ENCODE data around the gene ELK3.

DNA sequence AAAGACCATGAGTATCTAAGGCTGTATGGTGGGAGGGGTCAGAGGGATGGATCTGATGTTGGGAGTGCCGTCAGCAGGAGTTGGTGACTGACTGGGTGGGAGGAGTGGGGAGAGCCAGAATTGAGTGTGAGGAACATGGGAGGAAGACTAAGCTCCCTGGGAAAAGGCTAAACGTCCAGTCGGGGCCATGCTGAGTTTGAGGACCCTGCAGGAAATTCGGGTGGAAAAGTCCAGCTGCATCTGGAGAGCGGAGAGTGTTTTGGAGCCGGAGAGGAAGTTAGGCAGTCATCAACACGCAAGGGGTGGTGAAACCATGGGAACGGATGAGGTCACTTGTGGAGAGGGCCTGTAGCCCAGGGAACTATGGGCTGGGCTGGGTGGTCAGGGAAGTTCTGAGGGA, 60.9 kb downstream of the ELK3 start:
- no peak for TF ChIP-seq MAFK (conservative IDR thresholded peaks at IDR 0.05 in 1 of 2, IDR thresholded peaks at IDR 0.05 in 1 of 2; ENCODE audit: low read length in 2 of 2)
- no peak for TF ChIP-seq MIER3 (CRISPR knock-in tag; IDR thresholded peaks at IDR 0.05; ENCODE audit: borderline replicate concordance)
- no peak for TF ChIP-seq MEF2D (CRISPR knock-in tag; IDR thresholded peaks at IDR 0.05)
- TF ChIP-seq CC2D1A (CRISPR knock-in tag; IDR thresholded peaks at IDR 0.05), result no peak

All from HepG2 (cell line).